Peyer's patch (tissue), 4 donors: ENCODE results near the gene PIEZO2. TPM values are rescaled to one million over a fixed set of nuclear protein-coding genes. Genes with fewer than 3 reads are reported as not detected.

Experiments
- DNase-seq, 3 donors: peaks; one replicate each; pipeline ENCODE4 v3.0.0-alpha.2; 2017 to 2019
- H3K27ac ChIP-seq, 4 donors: fragments of 200-600 bp; sonication (generic); one replicate each; pipeline ENCODE4 v1.5.1; 2016 to 2019
- H3K27me3 ChIP-seq, 2 donors: fragments of 200-600 bp; sonication (generic); one replicate each; pipeline ENCODE4 v1.5.1; 2019
- H3K36me3 ChIP-seq, 3 donors: fragments of 200-600 bp; sonication (generic); one replicate each; pipeline ENCODE4 v1.5.1; 2016 to 2019
- H3K4me1 ChIP-seq, 4 donors: fragments of 200-600 bp; sonication (generic); one replicate each; pipeline ENCODE4 v1.5.1; 2016 to 2019
- H3K4me3 ChIP-seq, 4 donors: fragments of 200-600 bp; sonication (generic); 1 replicate in 3 of 4; 2 replicates in 1 of 4; pipeline ENCODE4 v1.5.1; 2016 to 2019; ENCODE audit warnings: mild to moderate bottlenecking in 1 of 4
- H3K9me3 ChIP-seq, 4 donors: fragments of 200-600 bp; sonication (generic); one replicate each; pipeline ENCODE4 v1.5.1; 2016 to 2019; ENCODE audit warnings: mild to moderate bottlenecking in 1 of 4
- POLR2A ChIP-seq, 2 donors: fragments of 450-650 bp; IDR thresholded peaks; one replicate each; pipeline ENCODE4 v1.5.1; 2017; ENCODE audit warnings: antibody characterized with exemption in 2 of 2, mild to moderate bottlenecking in 2 of 2, moderate library complexity in 2 of 2
- total RNA-seq, 4 donors: library from RNA; depleted of rRNA; stranded (reverse); fragments of >200 nt; gene quantifications; one replicate each; pipeline ENCODE4 v1.1.0, GENCODE V29; 2016
- TF ChIP-seq, protein P1 (sequence below), 6 experiments: fragments of 450-650 bp in 4 of 6; fragments of 200-600 bp in 2 of 6; sonication (generic) in 1 of 6; IDR thresholded peaks; one replicate each; pipeline ENCODE4 v1.5.1; 2017 to 2019; ENCODE audit warnings: antibody characterized with exemption in 6 of 6, mild to moderate bottlenecking in 3 of 6, moderate library complexity in 1 of 6

The PIEZO2 gene
- total RNA-seq, 4 donors from 2014 or later: 0.85 to 5.8 (median 4.5) TPM

- no peak for TF ChIP-seq POLR2A (IDR thresholded peaks at IDR 0.05)
- TF ChIP-seq, protein P1, sequence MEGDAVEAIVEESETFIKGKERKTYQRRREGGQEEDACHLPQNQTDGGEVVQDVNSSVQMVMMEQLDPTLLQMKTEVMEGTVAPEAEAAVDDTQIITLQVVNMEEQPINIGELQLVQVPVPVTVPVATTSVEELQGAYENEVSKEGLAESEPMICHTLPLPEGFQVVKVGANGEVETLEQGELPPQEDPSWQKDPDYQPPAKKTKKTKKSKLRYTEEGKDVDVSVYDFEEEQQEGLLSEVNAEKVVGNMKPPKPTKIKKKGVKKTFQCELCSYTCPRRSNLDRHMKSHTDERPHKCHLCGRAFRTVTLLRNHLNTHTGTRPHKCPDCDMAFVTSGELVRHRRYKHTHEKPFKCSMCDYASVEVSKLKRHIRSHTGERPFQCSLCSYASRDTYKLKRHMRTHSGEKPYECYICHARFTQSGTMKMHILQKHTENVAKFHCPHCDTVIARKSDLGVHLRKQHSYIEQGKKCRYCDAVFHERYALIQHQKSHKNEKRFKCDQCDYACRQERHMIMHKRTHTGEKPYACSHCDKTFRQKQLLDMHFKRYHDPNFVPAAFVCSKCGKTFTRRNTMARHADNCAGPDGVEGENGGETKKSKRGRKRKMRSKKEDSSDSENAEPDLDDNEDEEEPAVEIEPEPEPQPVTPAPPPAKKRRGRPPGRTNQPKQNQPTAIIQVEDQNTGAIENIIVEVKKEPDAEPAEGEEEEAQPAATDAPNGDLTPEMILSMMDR (IDR thresholded peaks at IDR 0.05): no peak
- Histone ChIP-seq H3K27me3 (no peaks in the 10 kb centered on the region), H3K9me3 (no peaks in the 10 kb centered on the region), H3K27ac (no peak overlapping the region), H3K4me3 (no peak overlapping the region), H3K4me1 (no peaks in the 10 kb centered on the region), H3K36me3 (no peaks in the 10 kb centered on the region)
- DNase-seq: no peak
Measured at GRCh38 chr18:10739152-10739551, 410.2 kb downstream of the PIEZO2 start.

GRCh38 chr18:10736984-10737383 is 412.4 kb downstream of the PIEZO2 start:
- Histone ChIP-seq H3K4me1 (no peaks in the 10 kb centered on the region), H3K27me3 (no peaks in the 10 kb centered on the region), H3K27ac (no peak overlapping the region), H3K4me3 (no peak overlapping the region), H3K36me3 (no peaks in the 10 kb centered on the region), H3K9me3 (no peaks in the 10 kb centered on the region)
- TF ChIP-seq, protein P1 (IDR thresholded peaks at IDR 0.05): no peak
- no peak for TF ChIP-seq POLR2A (IDR thresholded peaks at IDR 0.05)
- no peak for DNase-seq

DNA sequence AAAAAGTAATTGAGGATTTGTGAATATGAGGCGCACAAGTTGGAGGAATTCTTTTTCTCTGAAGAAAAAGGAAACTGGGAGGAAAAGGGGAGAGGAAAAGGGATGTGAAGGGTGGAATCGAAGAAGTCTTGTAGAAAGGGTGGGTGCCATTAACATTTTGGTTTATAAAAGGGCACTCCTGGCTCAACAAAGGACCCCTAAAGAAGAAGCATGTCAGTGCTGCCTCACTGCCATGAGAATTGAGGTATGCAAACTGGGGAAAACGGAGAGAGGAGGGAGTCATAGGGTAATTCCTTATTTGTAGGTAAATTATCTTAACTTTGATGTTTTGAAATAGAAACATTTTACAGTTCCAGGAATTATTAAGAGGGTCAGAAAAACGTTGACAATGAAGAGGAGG is 416.4 kb downstream of the PIEZO2 start:
- no peak overlapping the region for H3K27ac ChIP-seq
- no peak for DNase-seq
- no peaks in the 10 kb centered on the region for H3K9me3 ChIP-seq
- no peaks in the 10 kb centered on the region for H3K4me1 ChIP-seq
- no peak for TF ChIP-seq POLR2A (IDR thresholded peaks at IDR 0.05)
- TF ChIP-seq, protein P1 (IDR thresholded peaks at IDR 0.05): no peak
- H3K4me3 ChIP-seq: no peak overlapping the region
- no peaks in the 10 kb centered on the region for H3K27me3 ChIP-seq
- H3K36me3 ChIP-seq: no peaks in the 10 kb centered on the region

DNA sequence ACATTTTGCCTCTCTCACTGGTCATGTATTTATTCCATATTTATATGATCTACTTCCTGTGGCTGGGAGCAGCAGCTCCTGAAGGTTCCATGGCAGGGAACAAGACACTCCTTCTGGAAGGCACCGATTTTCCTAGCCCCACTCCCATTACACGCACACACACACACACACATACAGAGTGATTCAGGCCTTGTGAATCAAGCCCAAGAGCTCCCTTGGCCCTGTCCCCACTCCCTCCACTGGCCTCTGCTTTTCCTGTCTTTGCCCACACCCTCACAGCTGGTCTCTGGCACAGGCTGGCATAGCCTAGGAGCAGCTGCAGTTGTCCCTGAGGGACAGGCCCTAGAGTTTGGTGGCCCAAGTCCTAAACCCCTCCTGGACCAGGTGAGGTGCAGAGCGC is 421.9 kb downstream of the PIEZO2 start:
- DNase-seq: no peak
- no peaks in the 10 kb centered on the region for H3K9me3 ChIP-seq
- no peaks in the 10 kb centered on the region for H3K27me3 ChIP-seq
- TF ChIP-seq POLR2A (IDR thresholded peaks at IDR 0.05): no peak
- TF ChIP-seq, protein P1 (IDR thresholded peaks at IDR 0.05): no peak
- H3K27ac ChIP-seq: no peak overlapping the region
- no peaks in the 10 kb centered on the region for H3K4me1 ChIP-seq
- no peaks in the 10 kb centered on the region for H3K36me3 ChIP-seq
- H3K4me3 ChIP-seq: no peak overlapping the region

GRCh38 chr18:10726198-10727068 is 422.9 kb downstream of the PIEZO2 start:
- no peak for DNase-seq
- H3K4me3 ChIP-seq: no peak overlapping the region
- no peaks in the 10 kb centered on the region for H3K36me3 ChIP-seq
- H3K27me3 ChIP-seq: no peaks in the 10 kb centered on the region
- no peaks in the 10 kb centered on the region for H3K9me3 ChIP-seq
- TF ChIP-seq POLR2A (IDR thresholded peaks at IDR 0.05): no peak
- TF ChIP-seq, protein P1 (IDR thresholded peaks at IDR 0.05): no peak
- no peaks in the 10 kb centered on the region for H3K4me1 ChIP-seq
- H3K27ac ChIP-seq: no peak overlapping the region
